ENCODE measurements around the gene NR3C1. TPM values are rescaled to one million over a fixed set of nuclear protein-coding genes. Genes with fewer than 3 reads are reported as not detected.
"Not testable (repeated sequence)": the region's sequence is repeated elsewhere in the genome, so short reads cannot be mapped to it uniquely, and the experiment has no call there.

NR3C1 gene
- total RNA-seq, 2 donors from 2014 or later, result 9.5 to 20.5 TPM

GRCh38 chr5:143328589-143329220, 74.8 kb downstream of the NR3C1 start:
- 95% methylated on average over 4 to 5 of the region's 5 CpGs for WGBS, 2 experiments (ENCODE audit: insufficient coverage in 1 of 2, insufficient read length in 1 of 2)
- TF ChIP-seq CTCF (conservative IDR thresholded peaks at IDR 0.05), result no peak
- H3K27ac Mint-ChIP-seq, result no peak overlapping the region

GRCh38 chr5:143325086-143325485, 78.4 kb downstream of the NR3C1 start:
- not testable (repeated sequence) for H3K27me3 ChIP-seq (ENCODE audit: control insufficient read depth, insufficient read depth, low read length, poor library complexity, severe bottlenecking); H3K36me3 ChIP-seq (ENCODE audit: control insufficient read depth, insufficient read depth, low read length); H3K27ac Mint-ChIP-seq; H3K4me3 ChIP-seq (ENCODE audit: low read length); DNase-seq; H3K4me1 ChIP-seq (ENCODE audit: control insufficient read depth, insufficient read depth, low read length); H3K27me3 Mint-ChIP-seq (ENCODE audit: insufficient read depth); H3K4me1 Mint-ChIP-seq; H3K27ac ChIP-seq (ENCODE audit: low read depth, low read length); H3K9ac ChIP-seq (ENCODE audit: extremely low read depth, low read length, poor library complexity, severe bottlenecking); H3K4me3 Mint-ChIP-seq
- H3K9me3 Mint-ChIP-seq, result peaks cover 37% of the 10 kb centered on the region
- H3K36me3 Mint-ChIP-seq (ENCODE audit: low read depth), result peaks cover 31% of the 10 kb centered on the region
- H3K9me3 ChIP-seq (ENCODE audit: control insufficient read depth, low read length), result peaks cover 44% of the 10 kb centered on the region
- 89 to 100% methylated on average over 2 to 4 of the region's 4 CpGs for WGBS, 2 experiments (ENCODE audit: insufficient coverage in 1 of 2, insufficient read length in 1 of 2)

More at GRCh38 chr5:143328589-143329220, 74.8 kb downstream of the NR3C1 start:
- no peak for DNase-seq
- H3K4me3 ChIP-seq (ENCODE audit: low read length), result no peak overlapping the region
- no peak overlapping the region for H3K27ac ChIP-seq (ENCODE audit: low read depth, low read length)
- no peaks in the 10 kb centered on the region for H3K27me3 ChIP-seq (ENCODE audit: control insufficient read depth, insufficient read depth, low read length, poor library complexity, severe bottlenecking)
- no peaks in the 10 kb centered on the region for H3K4me1 Mint-ChIP-seq
- no peaks in the 10 kb centered on the region for H3K27me3 Mint-ChIP-seq (ENCODE audit: insufficient read depth)
- H3K9ac ChIP-seq (ENCODE audit: extremely low read depth, low read length, poor library complexity, severe bottlenecking), result no peak overlapping the region
- H3K9me3 Mint-ChIP-seq, result peaks cover 37% of the 10 kb centered on the region
- peaks cover 40% of the 10 kb centered on the region for H3K9me3 ChIP-seq (ENCODE audit: control insufficient read depth, low read length)
- no peaks in the 10 kb centered on the region for H3K4me1 ChIP-seq (ENCODE audit: control insufficient read depth, insufficient read depth, low read length)
- peaks cover 29% of the 10 kb centered on the region for H3K36me3 Mint-ChIP-seq (ENCODE audit: low read depth)
- no peak overlapping the region for H3K4me3 Mint-ChIP-seq
- H3K36me3 ChIP-seq (ENCODE audit: control insufficient read depth, insufficient read depth, low read length), result peaks cover 3% of the 10 kb centered on the region

- Mint-ChIP-seq H3K36me3 (ENCODE audit: low read depth) (peaks cover 31% of the 10 kb centered on the region), H3K4me1 (peaks cover 14% of the 10 kb centered on the region), H3K9me3 (peaks cover 28% of the 10 kb centered on the region)
- not testable (repeated sequence) for H3K27me3 Mint-ChIP-seq (ENCODE audit: insufficient read depth); H3K27ac Mint-ChIP-seq; H3K27me3 ChIP-seq (ENCODE audit: control insufficient read depth, insufficient read depth, low read length, poor library complexity, severe bottlenecking); H3K4me3 Mint-ChIP-seq; H3K9ac ChIP-seq (ENCODE audit: extremely low read depth, low read length, poor library complexity, severe bottlenecking); H3K4me3 ChIP-seq (ENCODE audit: low read length); DNase-seq; H3K36me3 ChIP-seq (ENCODE audit: control insufficient read depth, insufficient read depth, low read length); H3K4me1 ChIP-seq (ENCODE audit: control insufficient read depth, insufficient read depth, low read length); H3K27ac ChIP-seq (ENCODE audit: low read depth, low read length)
- 92 to 95% methylated on average over 4 to 5 of the region's 5 CpGs for WGBS, 2 experiments (ENCODE audit: insufficient coverage in 1 of 2, insufficient read length in 1 of 2)
- peaks cover 43% of the 10 kb centered on the region for H3K9me3 ChIP-seq (ENCODE audit: control insufficient read depth, low read length)
Measured at GRCh38 chr5:143322931-143323630, 80.4 kb downstream of the NR3C1 start.

- no peak for TF ChIP-seq CTCF (conservative IDR thresholded peaks at IDR 0.05)
- Mint-ChIP-seq H3K4me1 (peaks cover 14% of the 10 kb centered on the region), H3K4me3 (no peak overlapping the region), H3K27ac (no peak overlapping the region), H3K36me3 (ENCODE audit: low read depth) (peaks cover 23% of the 10 kb centered on the region), H3K27me3 (ENCODE audit: insufficient read depth) (no peaks in the 10 kb centered on the region), H3K9me3 (peaks cover 19% of the 10 kb centered on the region)
- no peak overlapping the region for H3K4me3 ChIP-seq (ENCODE audit: low read length)
- no peaks in the 10 kb centered on the region for H3K27me3 ChIP-seq (ENCODE audit: control insufficient read depth, insufficient read depth, low read length, poor library complexity, severe bottlenecking)
- peaks cover 34% of the 10 kb centered on the region for H3K9me3 ChIP-seq (ENCODE audit: control insufficient read depth, low read length)
- peaks cover 3% of the 10 kb centered on the region for H3K36me3 ChIP-seq (ENCODE audit: control insufficient read depth, insufficient read depth, low read length)
- WGBS, 2 experiments (ENCODE audit: insufficient coverage in 1 of 2, insufficient read length in 1 of 2), result 87% methylated on average over 1 of the region's 1 CpG; no CpG with 5 or more reads in 1 of the 2 experiments
- peaks cover 3% of the 10 kb centered on the region for H3K4me1 ChIP-seq (ENCODE audit: control insufficient read depth, insufficient read depth, low read length)
- DNase-seq, result no peak
- H3K27ac ChIP-seq (ENCODE audit: low read depth, low read length), result no peak overlapping the region
- H3K9ac ChIP-seq (ENCODE audit: extremely low read depth, low read length, poor library complexity, severe bottlenecking), result no peak overlapping the region
Measured at GRCh38 chr5:143322176-143322575, 81.3 kb downstream of the NR3C1 start.

Data from endodermal cell (in vitro differentiated cells).